HG02981 (cell line): ENCODE measurements around the gene RABGAP1L.
"Not testable (repeated sequence)": the region's sequence is repeated elsewhere in the genome, so short reads cannot be mapped to it uniquely, and the experiment has no call there.

ENCODE experiments used
- ATAC-seq: cut with Tn5 transposase; IDR thresholded peaks from one replicate; pipeline ENCODE4 v1.9.1; 2021; ENCODE audit warnings: mild to moderate bottlenecking, moderate library complexity; ENCODE audit not compliant: unreplicated experiment

RABGAP1L gene

DNA sequence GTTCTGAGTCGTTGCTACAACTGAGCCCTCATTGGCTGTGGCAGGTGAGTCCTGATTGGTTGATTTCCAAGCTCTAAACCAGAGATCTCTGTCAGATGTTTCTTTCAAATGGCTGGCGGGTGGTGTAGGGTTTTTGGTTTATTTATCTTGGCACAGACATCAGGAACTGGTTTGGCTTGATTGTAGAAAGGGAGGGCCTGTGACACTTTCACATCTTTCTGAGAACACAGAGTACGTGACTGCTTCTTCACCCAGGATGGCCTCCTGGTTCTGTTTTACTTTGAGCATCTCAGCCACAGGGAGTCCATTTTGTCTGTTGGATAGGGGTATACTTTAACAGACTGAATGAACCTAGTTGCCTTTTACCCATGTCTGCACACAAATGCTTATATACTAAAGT, 199.0 kb downstream of the RABGAP1L start:
- no peak for ATAC-seq

- ATAC-seq = no peak
Observed at GRCh38 chr1:174358786-174359453, 199.6 kb downstream of the RABGAP1L start.

DNA sequence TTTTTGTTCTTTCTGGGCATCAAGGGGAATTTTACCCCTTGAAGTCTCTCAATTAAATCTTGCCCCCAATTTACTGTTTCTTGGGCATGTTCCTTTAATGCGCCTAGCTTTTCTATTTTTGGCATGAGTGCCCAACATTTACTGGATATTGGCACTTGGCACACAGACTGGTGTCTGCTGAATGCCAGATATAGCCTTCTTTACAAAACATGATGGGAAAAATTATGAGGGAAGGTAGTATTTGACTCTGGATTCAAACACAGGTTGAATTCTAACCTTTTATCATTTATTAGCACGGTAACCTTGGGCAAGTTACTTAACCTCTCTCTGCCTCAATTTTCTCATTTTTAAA, 200.1 kb downstream of the RABGAP1L start:
- ATAC-seq = no peak

GRCh38 chr1:174364996-174365736, 205.8 kb downstream of the RABGAP1L start:
- no peak for ATAC-seq

DNA sequence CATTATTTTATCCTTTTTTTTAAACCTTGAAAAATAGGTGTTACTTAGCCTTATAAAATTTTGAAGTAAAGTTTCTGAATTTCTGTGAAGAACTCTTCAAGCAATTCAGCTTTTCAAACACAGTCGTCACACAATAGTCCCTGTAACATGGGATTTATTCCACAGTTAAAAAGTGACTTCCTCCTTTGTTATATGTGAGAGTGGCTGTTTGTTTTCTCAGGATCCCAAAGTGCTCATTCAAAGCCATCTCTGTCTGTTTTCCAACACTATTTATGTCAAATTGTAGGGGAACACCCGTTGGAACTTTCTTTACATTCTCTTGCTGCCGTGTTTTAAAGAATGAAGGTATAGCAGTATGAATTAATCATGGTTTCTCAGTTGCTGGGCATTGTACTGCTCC, 207.6 kb downstream of the RABGAP1L start:
- no peak for ATAC-seq

GRCh38 chr1:174367892-174368291, 208.6 kb downstream of the RABGAP1L start:
- ATAC-seq = no peak

DNA sequence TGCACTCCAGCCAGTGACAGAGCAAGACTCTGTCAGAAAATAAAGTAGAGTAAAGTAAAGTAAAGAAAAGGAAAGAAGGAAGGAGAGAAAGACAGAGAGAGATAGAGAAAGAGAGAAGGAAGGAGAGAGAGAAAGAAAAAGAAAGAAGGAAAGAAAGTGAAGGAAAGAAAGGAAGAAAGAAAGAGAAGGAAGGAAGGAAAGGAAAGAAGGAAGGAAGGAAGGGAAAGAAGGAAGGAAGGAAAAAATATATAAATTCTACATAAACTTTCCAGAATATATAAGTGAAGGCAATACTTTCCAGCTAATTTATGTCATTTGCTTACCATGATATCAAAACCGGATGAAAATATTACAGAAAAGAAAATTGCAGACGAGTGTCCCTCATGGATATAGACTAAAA, 216.7 kb downstream of the RABGAP1L start:
- ATAC-seq = no peak

- no peak for ATAC-seq
Observed at GRCh38 chr1:174391716-174392115, 232.4 kb downstream of the RABGAP1L start.

- no peak for ATAC-seq
Observed at GRCh38 chr1:174393885-174394284, 234.6 kb downstream of the RABGAP1L start.

DNA sequence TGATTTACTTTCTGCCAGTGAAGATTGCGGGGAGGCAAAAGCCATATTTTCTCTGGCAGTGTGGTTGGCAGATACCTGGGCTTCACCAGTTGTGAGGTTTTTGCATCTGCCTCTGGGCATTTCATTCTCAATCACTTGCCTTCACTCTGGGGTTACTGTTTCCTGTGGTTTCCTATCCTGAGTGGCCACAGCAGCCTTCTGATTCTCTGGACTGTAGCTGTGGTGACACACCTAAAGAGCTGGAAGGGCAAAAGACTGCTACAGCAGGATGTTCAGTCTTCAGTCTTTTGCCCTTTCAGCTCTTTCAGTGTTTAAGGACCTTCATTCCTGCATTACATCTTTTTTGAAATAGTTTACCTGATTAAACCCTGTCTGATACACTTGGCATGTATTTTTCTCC, 237.9 kb downstream of the RABGAP1L start:
- ATAC-seq = no peak

DNA sequence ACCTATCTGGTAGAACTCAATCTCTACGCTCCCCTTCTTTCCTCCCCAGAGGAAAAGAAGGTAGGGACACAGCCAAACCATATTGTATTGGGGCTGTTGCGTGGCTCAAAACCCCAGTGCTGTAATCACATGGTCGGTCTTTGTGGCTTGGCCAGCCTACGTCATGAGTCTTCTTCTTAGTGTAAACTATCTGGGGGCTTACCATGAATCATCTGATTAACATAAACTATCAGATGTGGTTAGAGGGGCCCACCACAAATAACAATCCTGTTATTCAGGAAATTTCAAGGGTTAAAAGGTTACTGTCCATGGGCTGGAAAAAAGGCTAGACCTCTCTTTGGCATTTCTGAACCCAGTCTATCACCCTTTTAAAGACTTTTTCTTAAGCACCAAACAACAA, 238.9 kb downstream of the RABGAP1L start:
- no peak for ATAC-seq

DNA sequence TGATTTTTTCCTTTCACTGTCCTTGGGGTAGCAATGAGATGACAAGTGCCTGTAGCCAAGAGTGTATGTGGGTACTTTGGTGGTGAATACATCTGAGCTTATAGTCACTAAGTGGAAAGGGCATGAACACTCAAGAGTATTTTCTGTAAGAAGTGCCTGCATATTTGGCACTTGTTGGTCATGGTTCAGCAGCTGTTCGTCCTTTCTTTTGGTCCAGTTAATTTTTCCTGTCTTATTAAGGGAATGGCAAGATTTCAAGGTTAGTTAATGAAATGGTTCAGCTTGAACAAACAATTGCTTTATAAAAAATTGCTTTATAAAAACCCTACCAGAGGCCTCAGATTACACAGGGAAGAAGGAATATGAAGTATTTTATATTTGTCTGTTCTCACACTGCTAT, 239.9 kb downstream of the RABGAP1L start:
- no peak for ATAC-seq

GRCh38 chr1:174401075-174401474, 241.8 kb downstream of the RABGAP1L start:
- ATAC-seq = no peak

DNA sequence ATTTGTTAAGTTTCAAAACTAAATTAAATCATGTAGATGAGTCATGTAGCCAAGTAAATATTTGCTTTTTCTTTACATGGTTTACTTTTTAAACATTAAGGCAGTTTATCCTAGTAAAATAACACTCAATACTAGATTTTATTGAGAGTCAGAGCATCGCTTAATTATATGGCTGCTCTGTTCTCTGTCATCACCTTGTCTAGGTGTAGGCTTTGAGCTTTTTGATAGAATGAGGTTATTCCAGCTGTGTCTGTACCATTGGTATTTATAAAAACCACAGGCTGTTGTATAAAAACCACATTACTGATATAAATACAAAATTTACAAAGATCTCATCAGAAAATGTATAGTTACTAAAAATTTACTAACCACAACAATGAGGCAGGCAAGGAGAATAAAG, 245.9 kb downstream of the RABGAP1L start:
- ATAC-seq = no peak

GRCh38 chr1:174406421-174406820, 247.1 kb downstream of the RABGAP1L start:
- no peak for ATAC-seq

DNA sequence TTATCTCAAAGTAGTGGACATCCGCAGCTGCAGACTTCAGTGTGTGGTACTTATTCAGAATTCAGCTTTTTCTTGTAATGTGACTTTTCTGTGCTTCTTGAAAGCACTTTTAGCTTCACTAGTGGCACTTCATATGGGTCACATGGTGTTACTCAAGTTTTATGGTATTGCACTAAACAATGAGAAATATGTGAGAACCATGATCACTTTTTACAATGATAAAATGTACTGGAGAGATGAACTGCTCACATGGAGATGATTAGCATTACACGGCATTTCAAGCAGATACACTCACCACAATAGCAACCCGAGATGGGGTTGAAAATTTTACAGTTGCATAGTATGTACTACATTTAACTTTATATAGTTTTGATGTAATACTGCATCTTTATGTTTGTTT, 248.3 kb downstream of the RABGAP1L start:
- no peak for ATAC-seq

GRCh38 chr1:174408146-174408545, 248.8 kb downstream of the RABGAP1L start:
- no peak for ATAC-seq

DNA sequence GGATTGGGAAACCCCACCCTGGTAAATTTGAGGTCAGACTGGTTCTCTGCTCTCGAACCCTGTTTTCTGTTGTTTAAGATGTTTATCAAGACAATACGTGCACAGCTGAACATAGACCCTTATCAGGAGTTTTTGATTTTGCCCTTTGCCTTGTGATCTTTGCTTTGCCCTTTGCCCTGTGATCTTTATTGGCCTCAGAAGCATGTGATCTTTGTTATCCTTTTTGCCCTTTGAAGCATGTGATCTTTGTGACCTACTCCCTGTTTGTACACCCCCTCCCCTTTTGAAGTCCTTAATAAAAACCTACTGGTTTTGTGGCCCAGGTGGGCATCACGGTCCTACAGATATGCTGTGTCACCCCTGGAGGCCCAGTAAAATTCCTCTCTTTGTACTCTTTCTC, 250.5 kb downstream of the RABGAP1L start:
- ATAC-seq = not testable (repeated sequence)

DNA sequence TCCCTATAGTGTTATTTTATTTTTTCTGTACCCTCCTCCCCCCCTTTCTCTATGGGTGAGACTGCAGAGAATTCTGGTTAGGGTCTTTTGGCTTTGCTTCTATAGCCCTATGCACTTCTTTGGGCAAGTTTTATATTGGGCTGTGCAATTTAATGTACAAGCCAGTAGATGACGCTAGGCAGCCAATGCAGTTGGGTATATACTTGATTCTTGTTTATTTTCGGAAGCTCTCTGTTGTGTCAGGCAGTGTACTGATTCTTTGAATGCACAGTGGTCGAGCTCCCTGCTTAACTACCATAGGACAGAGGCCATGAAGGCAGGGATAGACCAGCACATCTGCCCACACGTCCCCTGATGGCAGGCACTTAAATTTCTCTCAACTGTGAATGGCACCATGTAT, 254.3 kb downstream of the RABGAP1L start:
- no peak for ATAC-seq

DNA sequence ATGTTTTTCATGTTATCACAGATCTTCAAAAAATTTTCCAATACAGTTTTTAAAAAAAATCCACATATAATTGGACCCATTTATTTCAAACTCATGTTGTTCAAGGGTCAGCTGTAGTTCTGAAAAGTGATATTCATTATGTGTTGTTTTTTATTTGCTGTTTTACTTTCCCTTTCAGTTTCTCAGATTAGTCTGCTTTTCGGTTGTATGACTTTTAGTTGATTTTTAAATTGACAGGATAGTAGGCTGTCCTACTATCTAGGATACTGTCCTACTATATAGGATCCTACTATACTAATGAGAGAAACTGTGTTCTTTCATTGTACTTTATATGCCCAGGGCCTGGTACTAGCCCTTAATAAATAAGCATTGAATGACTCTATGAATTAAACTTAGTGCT, 254.9 kb downstream of the RABGAP1L start:
- ATAC-seq = no peak

- ATAC-seq = no peak
Observed at GRCh38 chr1:174415506-174415905, 256.2 kb downstream of the RABGAP1L start.

DNA sequence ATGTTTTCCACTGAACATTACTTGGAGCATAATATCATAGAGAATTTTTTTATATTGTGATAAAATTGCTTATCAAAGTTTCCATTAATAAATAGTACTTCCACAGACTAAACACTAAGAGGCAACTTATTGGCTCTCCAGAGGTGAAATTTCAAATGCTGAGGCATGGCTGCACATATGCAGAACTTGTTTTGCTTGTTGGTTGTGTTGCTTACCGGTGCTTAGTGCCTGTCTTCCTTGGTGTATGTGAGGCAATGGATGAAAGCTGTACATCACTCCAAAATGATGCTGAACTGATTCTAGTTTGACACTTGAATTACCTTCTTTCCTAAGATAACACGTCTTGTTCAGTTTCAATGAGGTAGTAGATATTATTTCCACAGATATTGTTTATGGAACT, 258.6 kb downstream of the RABGAP1L start:
- no peak for ATAC-seq

- ATAC-seq = no peak
Observed at GRCh38 chr1:174425121-174425520, 265.8 kb downstream of the RABGAP1L start.
